Activated naive CD8-positive, alpha-beta T cell treated with anti-CD3 and anti-CD28 coated beads for 36 hours (primary cell): ENCODE measurements around the gene HSD11B2. TPM values are rescaled to one million over a fixed set of nuclear protein-coding genes. Genes with fewer than 3 reads are reported as not detected.

ENCODE experiments used
- DNase-seq: peaks from one replicate; pipeline ENCODE4 v3.0.0; 2021
- H3K27ac Mint-ChIP-seq: one replicate; pipeline ENCODE4 v1.8.0; 2022; ENCODE audit warnings: mild to moderate bottlenecking, moderate library complexity, mixed read lengths
- H3K27me3 Mint-ChIP-seq: one replicate; pipeline ENCODE4 v1.8.0; 2022; ENCODE audit warnings: mild to moderate bottlenecking, mixed read lengths
- H3K36me3 Mint-ChIP-seq: one replicate; pipeline ENCODE4 v1.8.0; 2021; ENCODE audit warnings: mild to moderate bottlenecking, mixed read lengths
- H3K4me1 Mint-ChIP-seq: one replicate; pipeline ENCODE4 v1.8.0; 2021; ENCODE audit warnings: mixed read lengths
- H3K4me3 Mint-ChIP-seq: one replicate; pipeline ENCODE4 v1.8.0; 2022; ENCODE audit warnings: mild to moderate bottlenecking, moderate library complexity, mixed read lengths
- H3K9me3 Mint-ChIP-seq: one replicate; pipeline ENCODE4 v1.8.0; 2022; ENCODE audit warnings: mixed read lengths
- total RNA-seq, 2 experiments: library from RNA; stranded (reverse); gene quantifications; one replicate each; pipeline ENCODE4 v1.2.3, GENCODE V29; 2021

HSD11B2 gene
- 1 to 10 TPM; 2.8 to 3.1 TPM for total RNA-seq

DNA sequence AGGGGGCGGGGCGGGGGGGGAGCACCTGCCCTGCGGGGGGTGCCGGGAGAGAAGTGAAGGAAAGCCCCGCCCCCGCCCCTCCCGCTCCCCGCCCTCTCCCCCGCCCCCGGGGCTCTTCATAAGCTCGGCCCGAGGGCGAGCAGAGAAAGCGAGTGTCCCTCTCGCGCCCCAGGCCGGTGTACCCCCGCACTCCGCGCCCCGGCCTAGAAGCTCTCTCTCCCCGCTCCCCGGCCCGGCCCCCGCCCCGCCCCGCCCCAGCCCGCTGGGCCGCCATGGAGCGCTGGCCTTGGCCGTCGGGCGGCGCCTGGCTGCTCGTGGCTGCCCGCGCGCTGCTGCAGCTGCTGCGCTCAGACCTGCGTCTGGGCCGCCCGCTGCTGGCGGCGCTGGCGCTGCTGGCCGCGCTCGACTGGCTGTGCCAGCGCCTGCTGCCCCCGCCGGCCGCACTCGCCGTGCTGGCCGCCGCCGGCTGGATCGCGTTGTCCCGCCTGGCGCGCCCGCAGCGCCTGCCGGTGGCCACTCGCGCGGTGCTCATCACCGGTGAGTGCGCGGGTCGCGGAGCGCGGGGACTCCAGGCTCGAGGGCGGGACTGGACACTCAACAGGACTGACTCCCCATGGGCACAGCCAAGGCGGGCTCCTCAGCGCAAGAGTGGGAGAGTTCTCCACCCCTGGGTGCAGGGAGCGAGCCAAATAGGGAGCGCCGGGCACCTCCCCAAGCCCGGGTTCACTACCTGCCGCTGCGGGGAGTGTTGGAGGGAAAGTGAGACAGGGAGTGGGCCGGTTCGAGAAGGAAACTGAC is at the start of gene HSD11B2:
Gene HSD11B2, plus strand, starts transcription at position 145 of the 798 bp plus-strand sequence. Its CDS starts 128 bp downstream, at position 273.
- peak within 1 kb of the TSS; percentile 80 for H3K4me3 Mint-ChIP-seq

DNA sequence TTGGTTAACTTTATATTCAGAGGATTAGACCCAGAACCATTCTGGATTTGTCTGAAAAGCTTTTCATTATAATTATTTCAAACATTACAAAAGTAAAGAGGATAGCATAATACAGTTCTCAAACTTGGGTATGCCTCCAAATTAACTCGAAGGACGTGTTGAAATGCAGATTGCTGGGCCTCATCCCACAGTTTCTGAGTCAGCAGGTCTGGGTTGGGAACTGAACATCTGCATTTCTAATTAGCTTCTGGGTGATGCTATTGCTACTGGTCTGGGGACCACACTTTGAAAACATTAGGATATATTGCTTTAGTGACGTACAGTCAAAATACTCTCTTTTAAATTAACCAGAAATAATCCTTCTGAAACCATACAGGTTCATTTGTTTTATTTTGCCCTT is 47.6 kb upstream of the HSD11B2 start:
- Mint-ChIP-seq H3K36me3 (no peaks in the 10 kb centered on the region), H3K4me3 (no peak overlapping the region), H3K27me3 (no peaks in the 10 kb centered on the region), H3K4me1 (peaks cover 7% of the 10 kb centered on the region), H3K27ac (no peak overlapping the region), H3K9me3 (no peaks in the 10 kb centered on the region)
- DNase-seq, result no peak

More for the DNA sequence above, at the start of gene HSD11B2:
- Mint-ChIP-seq H3K36me3 (no peaks in the 10 kb centered on the region), H3K27ac (peak within 1 kb of the TSS; percentile 65), H3K27me3 (peaks cover 41% of the 10 kb centered on the region), H3K4me1 (peaks cover 10% of the 10 kb centered on the region), H3K9me3 (no peaks in the 10 kb centered on the region)
- DNase-seq, result peak; percentile 42

DNA sequence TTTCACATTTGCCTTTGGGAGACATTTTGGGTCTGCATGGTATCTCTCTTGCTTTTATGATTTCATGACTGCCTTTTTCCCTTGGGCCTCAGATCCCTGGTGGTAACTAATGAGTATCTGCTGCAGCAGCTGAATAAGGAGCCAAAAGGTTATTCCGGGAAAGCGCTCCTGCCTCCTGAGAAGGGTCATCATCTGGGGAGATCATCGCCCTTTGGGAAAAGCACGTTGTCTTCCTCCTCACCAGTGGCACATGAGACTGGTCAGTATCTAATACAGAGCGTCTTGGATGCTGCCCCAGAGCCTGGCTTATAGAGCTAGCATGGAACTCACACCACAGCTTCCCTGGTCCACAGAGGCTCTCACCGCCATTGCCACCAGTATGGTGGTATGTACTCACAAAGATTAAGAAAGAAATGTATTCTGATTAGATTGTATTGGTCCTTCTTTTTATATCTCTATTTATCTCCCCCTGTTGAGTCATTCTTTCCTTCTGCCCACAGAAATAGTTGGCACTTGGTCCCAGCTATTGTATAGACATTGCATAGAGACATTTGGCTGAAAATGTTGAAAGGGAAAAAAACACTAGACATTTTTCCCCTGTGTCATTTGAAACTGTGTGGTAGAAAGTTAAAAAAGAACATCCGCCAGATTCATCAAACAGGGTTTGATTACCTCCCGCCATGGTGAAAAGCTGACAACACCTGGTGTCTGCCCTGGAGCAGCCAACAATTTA is 46.0 kb upstream of the HSD11B2 start:
- Mint-ChIP-seq H3K27me3 (no peaks in the 10 kb centered on the region), H3K4me1 (peaks cover 7% of the 10 kb centered on the region), H3K36me3 (no peaks in the 10 kb centered on the region), H3K27ac (no peak overlapping the region), H3K4me3 (no peak overlapping the region), H3K9me3 (no peaks in the 10 kb centered on the region)
- no peak for DNase-seq

DNA sequence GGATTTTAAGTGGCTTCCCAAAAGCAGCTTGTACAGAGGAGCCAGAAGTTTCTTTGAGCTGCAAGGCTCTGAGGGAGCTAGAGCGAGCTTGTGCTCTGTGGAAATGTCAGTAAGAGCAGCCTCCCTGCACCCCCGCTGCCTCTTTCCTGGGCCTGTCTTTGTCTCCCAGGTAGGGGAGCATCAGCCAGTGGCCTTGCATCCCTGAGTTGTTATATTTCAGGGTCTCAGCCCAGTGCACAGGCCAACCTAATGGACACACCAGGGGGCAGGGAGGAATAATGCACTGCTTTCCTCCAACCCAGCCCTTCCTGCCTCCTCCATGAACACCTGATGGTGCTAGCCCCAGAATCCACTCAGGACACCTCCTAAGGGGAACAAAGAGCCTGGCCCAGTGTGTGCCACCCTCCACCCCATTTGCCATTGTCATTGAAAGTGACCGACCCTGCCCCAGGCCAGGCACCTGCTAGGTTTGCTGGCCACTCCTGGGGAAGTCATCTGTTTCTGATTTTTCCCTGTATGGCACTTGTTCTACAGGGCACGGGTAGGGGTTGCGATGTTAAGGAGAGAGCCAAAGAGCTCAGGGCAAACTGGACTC is 44.0 kb upstream of the HSD11B2 start:
- H3K4me1 Mint-ChIP-seq, result peaks cover 7% of the 10 kb centered on the region
- no peaks in the 10 kb centered on the region for H3K36me3 Mint-ChIP-seq
- no peak overlapping the region for H3K27ac Mint-ChIP-seq
- no peak overlapping the region for H3K4me3 Mint-ChIP-seq
- H3K27me3 Mint-ChIP-seq, result peaks cover 1% of the 10 kb centered on the region
- H3K9me3 Mint-ChIP-seq, result no peaks in the 10 kb centered on the region
- no peak for DNase-seq

DNA sequence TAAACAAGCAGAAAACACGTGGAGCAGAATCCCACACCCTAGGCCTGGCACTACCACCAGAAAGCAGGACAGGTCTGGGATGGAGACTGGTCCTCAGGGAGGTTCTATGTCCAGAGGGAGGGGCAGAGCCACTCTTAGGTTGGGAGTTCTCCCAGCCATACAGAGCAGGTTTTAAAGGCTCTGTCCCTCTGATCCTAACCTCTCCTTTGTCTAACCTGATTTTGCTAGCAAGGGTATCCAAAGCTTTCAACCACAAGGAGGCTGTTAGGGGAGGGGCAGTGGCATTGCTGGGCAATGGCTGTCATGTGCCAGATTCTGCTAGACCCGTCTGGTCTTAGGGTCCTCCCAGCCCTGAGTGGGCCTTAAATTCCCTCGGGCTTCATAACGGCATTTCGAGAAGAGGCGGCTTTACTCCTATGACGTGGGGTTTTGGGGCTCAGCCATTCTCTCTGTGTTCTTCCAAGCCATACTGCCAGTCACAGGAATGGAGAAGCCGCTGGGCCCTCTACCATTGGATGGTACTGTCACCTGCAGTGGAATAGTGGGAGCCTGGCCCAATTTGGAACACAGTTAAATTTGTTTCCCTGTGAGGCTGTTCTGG is 43.3 kb upstream of the HSD11B2 start:
- Mint-ChIP-seq H3K4me3 (no peak overlapping the region), H3K4me1 (peaks cover 7% of the 10 kb centered on the region), H3K27me3 (peaks cover 8% of the 10 kb centered on the region), H3K9me3 (no peaks in the 10 kb centered on the region), H3K27ac (no peak overlapping the region), H3K36me3 (no peaks in the 10 kb centered on the region)
- no peak for DNase-seq

DNA sequence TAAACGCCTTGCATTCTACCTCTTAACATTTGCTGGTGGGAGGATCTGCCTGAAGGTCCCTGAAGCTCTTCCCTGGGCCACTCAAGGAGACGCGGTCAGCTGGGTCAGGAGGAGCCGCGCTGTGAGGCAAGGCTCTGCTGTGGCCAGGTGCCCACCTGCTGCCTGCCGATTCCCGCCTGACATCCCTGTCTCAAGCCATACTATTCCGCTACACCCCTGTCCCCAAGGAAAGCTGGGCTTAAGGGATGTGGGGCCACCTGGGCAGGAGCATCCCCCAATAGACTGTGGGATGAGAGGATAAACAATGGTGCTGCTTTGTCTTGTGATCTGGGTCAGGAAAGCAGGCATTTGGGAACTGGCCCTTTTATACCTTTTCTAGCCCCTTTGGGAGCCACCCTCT is 42.7 kb upstream of the HSD11B2 start:
- H3K27ac Mint-ChIP-seq, result no peak overlapping the region
- no peak for DNase-seq
- H3K4me1 Mint-ChIP-seq, result peaks cover 7% of the 10 kb centered on the region
- no peak overlapping the region for H3K4me3 Mint-ChIP-seq
- H3K9me3 Mint-ChIP-seq, result no peaks in the 10 kb centered on the region
- H3K36me3 Mint-ChIP-seq, result no peaks in the 10 kb centered on the region
- H3K27me3 Mint-ChIP-seq, result peaks cover 11% of the 10 kb centered on the region

DNA sequence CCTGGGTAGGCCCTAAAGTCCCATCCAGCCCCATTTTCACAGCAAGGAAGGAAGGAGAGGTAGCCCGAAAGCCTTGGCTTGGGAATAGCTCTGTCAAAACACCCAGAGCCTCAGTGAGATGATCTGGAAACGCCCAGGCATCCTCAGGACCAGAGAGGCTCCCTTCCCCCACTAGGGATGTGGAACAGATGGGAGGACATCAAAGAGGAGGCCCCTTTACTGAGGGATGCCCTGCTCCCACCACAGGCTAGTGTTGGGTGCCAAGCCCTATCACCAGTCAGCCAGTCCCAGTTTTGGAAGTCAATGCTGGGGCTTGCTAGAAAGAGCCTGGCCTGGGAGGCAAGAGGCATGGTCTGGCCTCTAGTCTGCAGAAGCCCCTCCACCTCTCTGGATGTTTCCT is 42.3 kb upstream of the HSD11B2 start:
- Mint-ChIP-seq H3K4me3 (no peak overlapping the region), H3K36me3 (no peaks in the 10 kb centered on the region), H3K27me3 (peaks cover 12% of the 10 kb centered on the region), H3K9me3 (no peaks in the 10 kb centered on the region), H3K27ac (no peak overlapping the region), H3K4me1 (peaks cover 7% of the 10 kb centered on the region)
- no peak for DNase-seq

DNA sequence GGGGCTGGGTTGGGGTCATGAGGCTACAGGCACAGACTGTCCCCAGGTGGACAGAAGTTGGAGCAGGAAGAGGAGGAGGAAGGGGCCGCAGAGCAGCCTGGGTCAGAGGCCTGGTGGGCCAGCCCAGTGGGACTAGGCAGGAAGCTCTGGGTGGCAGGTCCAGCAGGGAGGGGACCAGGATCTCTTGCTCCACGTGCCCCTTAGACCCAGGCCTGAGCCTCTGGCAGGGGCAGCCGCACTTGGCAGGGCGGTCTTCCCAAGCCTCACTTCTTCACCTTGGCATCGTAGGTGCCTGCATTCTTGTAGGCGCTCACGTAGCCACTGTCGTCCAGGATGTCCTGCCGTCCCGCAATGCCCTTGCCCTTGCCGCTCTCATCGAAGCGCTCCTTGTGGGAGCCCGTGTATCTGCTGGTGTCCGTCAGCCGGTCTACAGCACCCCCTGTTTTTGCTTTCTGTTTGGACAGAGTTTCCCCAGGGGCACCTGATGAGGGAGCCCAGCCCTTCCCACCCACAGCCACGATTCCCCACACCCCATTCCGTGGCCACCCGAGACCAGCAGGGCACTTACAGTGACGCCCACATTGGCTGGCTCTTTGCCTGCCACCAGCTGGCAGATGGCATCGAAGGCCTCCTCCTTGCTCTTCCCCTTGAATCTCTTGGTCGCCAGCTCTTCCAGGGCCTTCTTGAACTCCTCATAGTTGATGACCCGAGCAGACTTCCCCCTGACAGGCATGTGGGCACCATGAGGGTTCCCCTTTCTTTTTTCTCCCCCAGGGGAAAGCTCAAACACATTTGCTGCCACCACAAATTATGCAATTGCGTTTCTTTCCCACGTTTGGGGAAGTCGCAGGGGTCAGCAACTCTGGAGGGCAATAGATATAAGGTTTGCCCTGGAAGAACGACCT is 40.8 kb upstream of the HSD11B2 start:
- H3K4me3 Mint-ChIP-seq, result no peak overlapping the region
- peaks cover 9% of the 10 kb centered on the region for H3K4me1 Mint-ChIP-seq
- H3K27me3 Mint-ChIP-seq, result peaks cover 25% of the 10 kb centered on the region
- no peak for DNase-seq
- no peak overlapping the region for H3K27ac Mint-ChIP-seq
- H3K36me3 Mint-ChIP-seq, result no peaks in the 10 kb centered on the region
- H3K9me3 Mint-ChIP-seq, result no peaks in the 10 kb centered on the region

DNA sequence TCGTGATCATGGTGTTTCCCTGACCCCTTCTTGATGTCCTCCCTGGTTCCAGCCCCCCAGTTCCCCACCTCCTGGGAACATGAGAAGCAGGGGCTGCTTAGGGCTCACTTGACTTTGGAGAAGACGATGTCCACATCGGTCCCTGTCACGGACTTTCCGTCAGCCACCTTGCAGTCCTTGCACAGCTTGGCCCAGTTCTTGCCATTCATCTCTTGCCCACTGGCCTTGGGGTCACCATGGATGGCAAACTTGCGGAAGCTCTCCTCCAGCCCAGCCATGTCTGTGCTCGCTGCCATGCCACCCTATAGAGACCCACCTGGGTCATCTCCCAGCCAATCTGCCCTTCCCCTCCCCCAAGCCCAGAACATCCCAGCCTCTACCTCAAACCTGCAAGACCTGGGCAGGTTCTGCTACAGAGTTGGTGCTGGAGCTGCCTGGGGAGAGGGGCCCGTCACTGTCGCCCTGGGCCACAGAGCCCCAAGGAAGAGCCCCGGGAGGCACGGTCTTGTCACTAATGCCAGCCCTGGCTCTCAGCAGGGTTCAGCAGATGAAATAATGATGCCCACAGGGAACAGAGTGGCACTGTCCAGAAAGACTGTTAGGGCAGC is 40.0 kb upstream of the HSD11B2 start:
- Mint-ChIP-seq H3K27ac (no peak overlapping the region), H3K4me3 (no peak overlapping the region), H3K36me3 (no peaks in the 10 kb centered on the region), H3K4me1 (peaks cover 7% of the 10 kb centered on the region), H3K27me3 (peaks cover 32% of the 10 kb centered on the region), H3K9me3 (no peaks in the 10 kb centered on the region)
- DNase-seq, result no peak

DNA sequence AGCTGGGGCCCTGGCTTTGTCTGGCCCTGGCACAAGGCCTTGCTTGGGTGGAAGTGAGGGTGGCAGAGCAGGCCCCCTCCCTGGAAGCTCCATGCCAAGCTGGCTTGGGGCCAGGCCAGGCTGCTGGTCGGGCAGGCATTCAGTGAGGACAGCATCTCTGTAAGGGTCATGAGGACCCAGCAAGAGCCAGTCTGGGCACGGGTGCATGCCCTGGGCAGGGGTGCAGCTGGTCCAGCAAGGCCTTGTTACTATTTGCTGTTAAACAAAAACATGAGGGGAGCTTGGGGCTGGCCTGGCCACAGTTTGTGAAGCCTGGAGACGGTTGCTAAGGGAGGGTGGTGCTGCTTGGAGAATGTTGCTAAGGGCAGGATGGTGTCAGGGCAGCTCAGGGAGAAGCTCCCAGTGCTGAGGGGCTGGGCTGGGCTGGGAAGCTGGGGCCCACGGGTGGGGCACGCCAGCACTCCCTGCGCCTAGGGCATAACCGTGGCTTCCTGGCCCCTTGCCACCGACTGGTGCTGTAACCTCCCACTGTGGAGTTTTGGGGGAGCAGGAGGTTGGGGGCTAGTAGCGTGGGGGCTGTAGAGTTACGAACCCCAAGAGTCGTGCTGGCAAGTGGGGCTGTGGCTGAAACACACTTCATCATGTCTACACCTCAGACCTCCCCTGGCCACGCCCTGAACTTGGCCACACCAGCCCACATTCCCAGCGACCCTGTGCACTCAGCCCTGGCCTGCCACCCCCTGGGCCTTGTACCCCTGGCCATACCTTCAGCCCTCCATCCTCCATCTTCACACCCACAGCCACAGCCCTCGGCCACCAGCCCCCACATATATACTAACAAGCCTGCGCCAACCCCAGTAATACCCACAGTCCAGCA is 39.3 kb upstream of the HSD11B2 start:
- H3K4me1 Mint-ChIP-seq, result peaks cover 7% of the 10 kb centered on the region
- H3K4me3 Mint-ChIP-seq, result no peak overlapping the region
- peaks cover 32% of the 10 kb centered on the region for H3K27me3 Mint-ChIP-seq
- DNase-seq, result no peak
- no peaks in the 10 kb centered on the region for H3K9me3 Mint-ChIP-seq
- H3K36me3 Mint-ChIP-seq, result no peaks in the 10 kb centered on the region
- no peak overlapping the region for H3K27ac Mint-ChIP-seq

DNA sequence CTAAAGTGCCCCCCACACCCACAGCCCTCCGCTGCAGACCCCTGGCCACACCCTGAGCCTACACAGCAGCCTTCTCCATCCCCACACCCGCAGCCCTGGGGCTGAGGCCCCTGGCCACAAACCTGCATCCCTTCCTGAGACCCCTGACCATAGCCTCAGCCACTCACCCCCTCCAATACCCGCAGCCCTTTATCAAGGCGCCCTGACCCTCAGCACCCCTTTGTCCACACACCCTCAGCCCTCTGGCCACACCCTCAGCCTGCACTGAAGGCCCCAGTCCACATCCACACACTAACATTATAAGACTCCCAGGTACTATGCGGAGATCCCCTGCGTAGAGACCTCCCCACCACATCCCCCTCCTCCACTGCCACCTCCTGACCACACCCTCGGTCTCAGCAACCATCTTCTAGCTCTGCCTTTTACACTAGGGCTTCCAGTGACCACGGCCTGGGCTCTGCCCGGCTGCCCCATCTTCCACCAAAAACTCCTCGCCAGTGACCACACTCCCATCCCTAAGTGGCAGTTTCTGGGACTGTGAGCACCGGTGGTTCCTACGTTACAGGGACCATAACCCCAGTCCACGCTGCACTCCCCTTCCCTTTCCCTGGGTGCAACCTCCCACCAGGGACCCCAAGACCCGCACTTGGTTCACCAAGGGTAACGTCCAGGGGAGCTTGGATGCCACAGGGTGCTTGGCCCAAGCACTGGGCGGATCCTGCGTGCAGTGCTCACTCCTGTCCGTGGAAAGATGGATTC is 38.4 kb upstream of the HSD11B2 start:
- Mint-ChIP-seq H3K27me3 (peaks cover 32% of the 10 kb centered on the region), H3K4me1 (peaks cover 7% of the 10 kb centered on the region), H3K9me3 (no peaks in the 10 kb centered on the region)

DNA sequence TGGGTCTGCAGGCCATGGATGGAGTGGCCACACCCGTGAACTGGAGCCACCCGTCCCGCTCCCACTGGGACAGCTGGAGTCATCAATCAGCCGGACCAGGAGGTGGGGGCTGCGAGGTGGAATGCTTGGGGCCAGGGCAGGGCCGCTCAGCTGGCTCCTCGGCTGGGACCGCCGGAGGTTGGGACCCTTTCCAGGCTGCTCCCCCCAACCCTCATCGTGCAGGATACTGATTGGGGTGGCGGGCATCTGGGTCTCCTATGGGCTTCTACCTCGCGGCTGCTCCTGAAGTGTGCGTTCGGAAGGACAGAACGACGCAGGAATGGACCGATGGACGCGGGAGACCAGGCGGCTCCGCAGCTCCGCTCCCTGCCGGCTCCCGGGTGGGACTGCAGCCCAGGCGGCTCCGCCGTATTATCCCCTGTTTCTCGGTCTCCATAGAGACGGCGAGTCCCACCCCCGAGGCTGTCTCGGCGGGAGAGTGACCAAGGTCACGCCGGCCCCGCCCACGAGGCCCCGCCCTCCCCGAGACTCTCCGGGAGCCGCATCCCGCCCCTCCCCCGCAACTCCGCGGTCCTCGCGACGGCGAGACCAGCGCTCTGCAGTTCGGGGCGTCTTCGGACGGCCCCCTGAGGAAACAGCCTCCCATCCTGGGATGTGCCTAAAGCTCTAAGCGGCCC is 37.7 kb upstream of the HSD11B2 start, which contains the start of gene TPPP3:
Gene TPPP3, minus strand, starts transcription at position 388 of the 677 bp plus-strand sequence. CDS start 2,387 bp downstream, outside the sequence.
- Mint-ChIP-seq H3K36me3 (no peaks in the 10 kb centered on the region), H3K27ac (no peak within 1 kb of the TSS), H3K4me1 (peaks cover 8% of the 10 kb centered on the region), H3K4me3 (peak within 1 kb of the TSS; percentile 14), H3K9me3 (no peaks in the 10 kb centered on the region), H3K27me3 (peaks cover 32% of the 10 kb centered on the region)
- peak; percentile 64 for DNase-seq

More for the DNA sequence above, 38.4 kb upstream of the HSD11B2 start:
- Mint-ChIP-seq H3K36me3 (no peaks in the 10 kb centered on the region), H3K27ac (no peak overlapping the region), H3K4me3 (no peak overlapping the region)
- no peak for DNase-seq
